HUDEP-2 (cell line): ENCODE measurements around the gene NKX1-2.

Source experiments
- DNase-seq, 76 experiments: peaks; one replicate each; lab custom pipeline; 2025; ENCODE audit not compliant: unreplicated experiment in 76 of 76; lab: John Stamatoyannopoulos, UW

Gene NKX1-2

GRCh38 chr10:124476043-124476725 is 26.3 kb upstream of the NKX1-2 start:
- DNase-seq, result no peak

DNA sequence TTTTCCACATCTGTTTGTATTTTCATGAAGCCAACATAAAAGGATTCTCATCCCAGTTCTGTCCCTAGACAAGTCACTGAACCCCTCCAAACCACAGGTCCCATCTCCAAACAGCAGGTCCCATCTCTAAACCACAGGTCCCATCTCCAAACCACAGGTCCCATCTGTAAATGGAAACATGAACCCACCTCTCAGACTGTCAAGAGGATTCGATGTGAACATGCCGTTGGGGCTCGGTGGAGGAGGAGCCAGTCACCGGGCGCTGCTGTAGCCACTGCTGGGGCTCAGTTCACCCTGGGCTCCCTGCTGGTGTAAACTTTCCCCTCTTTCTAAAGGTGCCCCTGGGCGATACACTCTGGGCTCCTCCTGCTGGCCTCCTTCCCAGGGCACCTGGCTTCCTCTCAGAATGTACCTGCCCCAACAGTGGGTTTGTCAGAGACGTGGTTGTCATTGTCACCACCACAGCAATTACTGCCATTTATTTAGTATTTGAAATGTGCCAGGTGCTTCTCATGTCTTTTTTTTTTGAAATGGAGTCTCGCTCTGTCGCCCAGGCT is 24.8 kb upstream of the NKX1-2 start:
- DNase-seq, result no peak

DNA sequence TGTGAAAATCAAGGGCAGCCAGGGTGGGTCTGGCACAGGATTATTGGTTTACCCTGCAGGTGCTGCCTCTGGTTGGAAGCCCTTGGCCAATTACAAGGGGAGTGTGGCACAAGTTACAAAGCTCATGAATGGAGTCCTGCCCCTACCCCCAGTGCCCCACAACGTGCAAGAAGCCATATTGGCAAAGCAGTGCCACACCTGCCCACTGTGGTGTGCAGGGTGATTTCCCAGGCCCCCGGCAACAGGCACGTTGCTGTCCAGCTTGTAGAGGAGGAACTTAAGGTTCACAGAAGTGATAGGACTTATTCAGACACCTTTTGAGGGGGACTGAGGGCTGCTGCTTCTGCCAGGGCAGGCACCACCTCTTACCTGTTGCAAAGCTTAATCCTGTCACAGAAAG is 23.2 kb upstream of the NKX1-2 start:
- DNase-seq, result no peak

DNA sequence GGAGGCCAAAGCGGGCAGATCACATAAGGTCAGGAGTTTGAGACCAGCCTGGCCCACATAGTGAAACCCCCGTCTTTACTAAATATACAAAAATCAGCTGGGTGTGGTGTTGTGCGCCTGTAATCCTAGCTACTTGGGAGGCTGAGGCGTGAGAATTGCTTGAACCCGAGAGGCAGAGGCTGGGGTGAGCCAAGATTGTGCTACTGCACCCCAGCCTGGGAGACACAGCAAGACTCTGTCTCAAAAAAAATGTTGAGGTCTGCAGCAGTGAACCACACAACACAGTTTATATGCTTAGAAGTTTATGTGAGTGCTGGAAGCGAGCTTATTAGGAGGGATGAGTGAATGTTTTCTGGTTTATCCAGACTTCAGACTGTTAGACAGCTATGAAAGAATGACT is 22.2 kb upstream of the NKX1-2 start:
- DNase-seq, result no peak

GRCh38 chr10:124470544-124471434 is 21.0 kb upstream of the NKX1-2 start:
- no peak for DNase-seq

- DNase-seq, result no peak
Measured at GRCh38 chr10:124469956-124470484, 20.2 kb upstream of the NKX1-2 start.

DNA sequence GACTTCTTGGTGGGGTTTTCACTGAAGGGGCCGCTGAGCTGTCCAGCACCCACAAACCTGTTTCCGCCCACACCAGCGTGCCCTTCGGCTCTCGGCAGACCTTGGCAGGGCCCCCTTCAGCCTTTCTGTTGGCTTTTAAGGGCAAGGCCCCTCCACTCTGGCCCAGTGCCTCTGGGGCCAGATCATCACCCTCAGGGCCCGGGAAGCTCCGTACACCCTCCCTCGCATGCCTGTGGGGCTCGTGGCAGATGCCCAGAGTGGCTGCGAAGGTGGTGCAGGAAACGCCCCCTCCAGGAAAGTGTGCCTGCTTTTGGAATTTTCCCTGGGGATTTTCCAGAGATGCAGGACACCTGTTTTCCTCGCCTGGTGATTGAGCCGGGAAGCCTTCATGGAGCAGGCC is 18.8 kb upstream of the NKX1-2 start:
- DNase-seq, result no peak

- no peak for DNase-seq
Measured at GRCh38 chr10:124467165-124467564, 17.3 kb upstream of the NKX1-2 start.

DNA sequence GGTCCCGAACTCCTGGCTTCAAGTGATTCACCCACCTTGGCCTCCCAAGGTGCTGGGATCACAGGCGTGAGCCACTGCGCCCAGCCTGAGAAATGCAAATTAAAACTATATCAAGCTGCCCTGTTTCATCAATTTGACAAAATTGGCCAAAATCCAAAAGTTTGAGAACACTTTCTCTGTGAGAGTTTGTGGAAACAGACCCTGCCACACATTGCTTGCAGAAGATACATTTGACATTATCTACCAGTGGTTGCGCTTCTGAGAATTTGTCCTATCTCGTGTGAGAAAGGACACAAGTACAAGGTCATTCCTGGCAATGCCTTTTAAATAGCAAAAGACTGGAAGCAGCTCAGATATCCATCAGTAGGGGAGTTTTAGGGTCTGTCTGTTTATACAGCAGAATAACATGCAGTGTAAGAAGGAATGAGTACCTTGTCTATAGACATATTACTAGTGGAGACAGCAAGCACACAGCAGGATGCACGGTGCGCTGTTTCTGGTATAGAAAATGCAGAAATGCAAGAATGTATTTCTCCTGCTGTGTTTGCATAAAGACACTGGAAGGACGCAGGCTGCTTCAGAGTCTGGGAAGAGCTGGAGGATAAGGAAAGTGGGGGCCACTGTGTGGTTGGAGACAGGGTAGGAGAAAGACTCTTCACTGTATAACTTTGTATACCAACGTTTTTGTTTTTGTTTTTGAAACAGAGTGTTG is 16.1 kb upstream of the NKX1-2 start:
- DNase-seq, result peak in 45 of 76 experiments; percentile 11 to 82 (median 57)

- DNase-seq, result peak in 16 of 76 experiments; percentile 11 to 58 (median 35)
Measured at GRCh38 chr10:124465003-124465776, 15.4 kb upstream of the NKX1-2 start.

DNA sequence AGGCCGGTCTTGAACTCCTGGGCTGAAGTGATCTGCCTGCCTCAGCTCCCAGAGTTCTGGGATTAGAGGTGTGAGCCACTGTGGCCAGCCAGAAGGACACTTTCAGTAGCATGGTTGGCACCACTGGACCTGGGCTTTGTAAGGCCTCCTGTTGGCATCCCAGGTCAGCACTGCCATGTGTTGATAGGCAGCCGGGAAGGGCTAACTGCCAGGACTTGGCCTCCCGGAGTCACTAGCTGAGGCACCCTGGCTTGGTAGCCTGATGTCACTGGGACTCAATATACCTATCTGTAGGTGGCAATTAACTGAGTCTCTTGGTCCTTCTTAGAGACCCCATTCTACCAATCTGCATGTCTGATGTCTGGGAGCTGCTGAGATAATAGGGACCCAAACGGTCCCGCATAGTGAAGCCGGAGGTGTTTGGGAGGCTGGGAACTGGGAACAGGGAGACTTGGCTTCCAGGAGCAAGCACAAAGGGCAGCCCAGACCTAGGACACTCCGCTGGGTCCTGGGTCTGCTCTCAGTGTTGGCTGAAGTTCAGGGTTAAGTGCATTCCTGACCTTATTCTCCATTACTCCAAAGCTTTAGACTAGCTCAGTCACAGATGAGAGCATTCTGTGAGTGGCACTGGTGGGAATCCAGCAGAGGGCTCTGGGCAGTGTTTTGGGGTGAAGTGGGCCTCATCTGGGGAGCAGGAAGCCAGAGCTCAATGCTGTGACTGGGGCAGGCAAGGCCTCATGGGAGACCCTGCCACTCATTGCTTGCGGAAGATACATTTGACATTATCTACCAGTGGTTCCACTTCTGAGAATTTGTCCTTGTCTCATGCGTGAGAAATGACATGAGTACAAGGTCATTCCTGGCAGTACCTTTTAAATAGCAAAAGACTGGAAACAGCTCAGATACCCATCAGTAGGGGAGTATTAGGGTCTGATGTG is 14.5 kb upstream of the NKX1-2 start:
- peak in 8 of 76 experiments; percentile 9 to 43 (median 24) for DNase-seq

GRCh38 chr10:124462348-124462695 is 12.5 kb upstream of the NKX1-2 start:
- DNase-seq, result no peak

DNA sequence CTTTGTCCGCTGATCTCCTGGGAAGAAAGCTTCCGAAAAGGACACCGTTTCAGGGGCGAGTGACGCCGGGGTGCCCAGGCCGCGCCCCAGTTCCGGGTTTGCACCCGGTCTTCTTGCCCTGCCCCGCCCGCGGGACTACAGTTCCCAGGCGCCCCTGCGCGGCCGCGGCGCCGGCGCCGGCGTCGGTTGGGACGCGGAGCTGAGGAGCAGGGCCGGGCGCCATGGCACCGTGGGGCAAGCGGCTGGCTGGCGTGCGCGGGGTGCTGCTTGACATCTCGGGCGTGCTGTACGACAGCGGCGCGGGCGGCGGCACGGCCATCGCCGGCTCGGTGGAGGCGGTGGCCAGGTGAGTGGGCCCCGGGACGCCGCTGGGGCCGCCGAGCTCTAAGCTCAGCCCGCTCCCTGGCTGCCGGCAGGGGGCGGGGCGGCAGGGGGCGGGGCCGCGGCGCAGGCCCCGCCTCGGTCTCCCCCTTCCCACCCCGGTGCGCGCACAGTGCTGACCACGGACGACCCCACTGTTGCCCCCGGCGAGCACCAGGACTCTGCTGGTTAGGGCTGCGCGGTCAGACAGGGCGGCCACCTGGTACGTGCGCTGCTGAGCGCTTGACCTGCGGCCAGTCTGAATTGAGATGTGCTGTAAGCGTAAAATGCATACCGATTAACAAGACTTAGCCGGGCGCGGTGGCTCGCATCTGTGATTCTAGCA is 12.0 kb upstream of the NKX1-2 start, which contains the start of gene LHPP:
Gene LHPP (plus strand): TSS at position 182 of the 706 bp plus-strand sequence. CDS start 40 bp downstream, at position 222.
- DNase-seq, result peak in 73 of 76 experiments; percentile 15 to 83 (median 70)

- DNase-seq, result no peak
Measured at GRCh38 chr10:124460144-124460543, 10.3 kb upstream of the NKX1-2 start.

DNA sequence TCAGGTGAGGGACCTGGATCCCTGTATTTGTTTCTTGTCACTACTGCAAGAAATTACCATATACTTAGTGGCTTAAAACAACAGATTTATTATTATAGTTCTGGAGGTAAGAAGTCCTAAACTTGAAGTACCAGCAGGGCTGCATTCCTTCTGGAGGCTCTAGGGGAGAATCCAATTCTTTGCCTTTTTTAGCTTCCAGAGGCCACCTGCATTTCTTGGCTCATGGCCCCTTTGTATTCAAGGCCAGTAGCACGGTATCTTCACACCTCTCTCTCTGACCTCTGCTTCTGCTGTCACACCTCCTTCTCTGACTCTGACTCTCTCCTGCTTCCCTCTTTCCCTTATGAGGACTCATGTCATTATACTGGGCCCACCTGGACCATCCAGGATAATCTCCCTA is 9.6 kb upstream of the NKX1-2 start:
- DNase-seq, result no peak

- DNase-seq, result no peak
Measured at GRCh38 chr10:124458889-124459288, 9.1 kb upstream of the NKX1-2 start.

DNA sequence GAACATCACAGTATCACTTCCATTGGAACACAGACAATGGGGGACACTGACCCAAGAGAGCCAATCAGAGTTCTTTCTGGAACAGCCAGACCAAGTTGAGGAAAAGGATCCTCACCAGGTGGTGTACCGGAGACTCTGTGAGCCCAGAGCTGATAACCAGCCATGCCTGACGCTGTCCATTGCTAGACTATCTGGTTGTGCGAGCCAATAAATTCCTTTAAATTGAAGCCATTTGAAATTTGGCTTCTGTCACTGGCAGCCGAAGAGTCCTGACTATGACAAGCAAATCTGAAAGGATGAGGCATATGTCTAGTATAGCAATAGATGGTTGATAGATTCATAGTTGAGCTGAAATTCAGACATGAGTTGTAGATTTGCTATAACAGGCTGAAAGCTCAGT is 8.6 kb upstream of the NKX1-2 start:
- DNase-seq, result no peak

GRCh38 chr10:124455441-124455840 is 5.6 kb upstream of the NKX1-2 start:
- DNase-seq, result no peak
